NCI-H2227 treated with DMSO at 0.1 percent for 48 hours (cell line): ENCODE measurements around the gene ZNF555.
A peak's percentile ranks its signal among the peaks of the same experiment; 100 is the strongest.
"Not testable (repeated sequence)": the region's sequence is repeated elsewhere in the genome, so short reads cannot be mapped to it uniquely, and the experiment has no call there.

Experiments
- DNase-seq: peaks from one replicate; lab custom pipeline; 2025; lab: John Stamatoyannopoulos, UW

ZNF555 gene

GRCh38 chr19:2840794-2841791 is at the start of gene ZNF555:
TSS of gene ZNF555 (plus strand) at chr19:2841475. CDS start at chr19:2841573, 98 bp downstream.
- DNase-seq = peak; percentile 94

DNA sequence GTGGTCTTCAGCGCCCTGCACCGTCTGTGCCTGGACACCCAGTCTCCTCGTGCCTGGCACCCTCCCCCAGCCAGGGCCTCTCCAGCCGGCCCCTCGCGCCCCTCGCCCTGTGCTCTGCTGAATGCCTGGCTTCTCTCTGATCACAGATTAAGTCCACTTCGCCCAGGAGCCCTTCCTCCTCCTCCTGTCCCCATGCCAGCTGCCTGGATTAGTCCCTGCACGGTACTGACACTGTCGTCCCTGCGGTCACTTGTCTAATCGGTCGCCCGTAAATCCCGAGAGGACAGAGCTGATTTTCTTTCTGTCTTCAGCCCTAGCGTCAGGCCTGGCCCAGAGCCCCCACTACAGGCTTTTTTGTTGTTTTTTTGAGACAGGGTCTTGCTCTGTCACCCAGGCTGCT is 49.4 kb upstream of the ZNF555 start:
- DNase-seq = no peak

GRCh38 chr19:2792666-2793065 is 48.6 kb upstream of the ZNF555 start:
- not testable (repeated sequence) for DNase-seq

- no peak for DNase-seq
These were observed 48.1 kb upstream of the ZNF555 start for GRCh38 chr19:2793126-2793525.

DNA sequence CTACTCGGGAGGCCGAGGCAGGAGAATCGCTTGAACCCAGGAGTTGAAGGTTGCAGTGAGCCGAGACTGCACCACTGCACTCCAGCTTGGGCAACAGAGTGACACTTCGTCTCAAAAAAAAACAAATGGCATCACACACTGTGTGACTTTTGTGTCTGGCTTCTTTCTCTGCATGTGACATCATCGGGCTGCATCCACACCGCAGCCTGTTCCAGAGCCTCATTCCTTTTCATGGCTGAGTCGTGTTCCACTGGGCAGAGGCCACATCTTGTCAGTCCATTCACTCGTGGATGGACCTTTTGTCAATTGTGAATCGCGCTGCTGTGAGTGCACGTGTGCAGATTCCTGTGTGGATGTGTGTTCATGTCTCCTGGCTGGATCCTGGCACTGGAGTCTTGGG is 47.7 kb upstream of the ZNF555 start:
- no peak for DNase-seq

DNA sequence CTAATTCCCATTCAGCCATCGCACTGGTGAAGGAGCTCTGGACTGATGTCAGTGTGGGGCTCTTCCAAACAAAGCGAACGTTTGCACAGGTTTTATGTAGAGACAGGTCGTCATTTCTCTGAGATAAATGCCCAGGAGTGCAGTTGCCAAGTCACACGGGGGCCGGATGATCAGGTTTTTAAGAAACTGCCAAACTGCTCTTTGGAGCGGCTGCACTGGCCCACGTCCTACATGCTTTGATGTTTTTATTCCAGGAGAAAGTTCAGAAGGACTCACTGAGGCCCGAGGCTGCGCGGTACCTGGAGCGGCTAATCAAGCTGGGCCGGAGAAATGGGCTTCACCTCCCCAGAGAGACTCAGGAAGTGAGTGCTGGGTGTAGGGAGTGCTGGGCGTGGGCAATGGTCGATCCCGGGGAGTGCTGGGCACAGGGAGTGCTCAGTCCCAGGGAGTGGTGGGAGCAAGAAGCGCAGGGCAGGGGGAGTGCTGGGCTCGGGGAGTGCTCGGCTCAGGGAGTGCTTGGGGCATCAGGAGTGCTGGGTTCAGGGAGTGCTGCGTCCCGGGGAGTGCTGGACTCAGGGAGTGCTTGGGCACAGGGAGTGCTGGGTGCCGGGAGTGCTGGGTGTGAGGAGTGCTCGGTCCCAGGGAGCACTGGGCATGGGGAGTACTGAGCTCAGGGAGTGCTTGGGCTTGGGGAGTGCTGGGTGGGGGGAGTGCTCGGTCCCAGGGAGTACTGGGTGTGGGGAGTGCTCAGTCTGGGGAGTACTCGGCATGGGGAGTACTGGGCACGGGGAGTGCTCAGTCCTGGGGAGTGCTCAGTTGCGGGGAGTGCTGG is 45.2 kb upstream of the ZNF555 start:
- no peak for DNase-seq

DNA sequence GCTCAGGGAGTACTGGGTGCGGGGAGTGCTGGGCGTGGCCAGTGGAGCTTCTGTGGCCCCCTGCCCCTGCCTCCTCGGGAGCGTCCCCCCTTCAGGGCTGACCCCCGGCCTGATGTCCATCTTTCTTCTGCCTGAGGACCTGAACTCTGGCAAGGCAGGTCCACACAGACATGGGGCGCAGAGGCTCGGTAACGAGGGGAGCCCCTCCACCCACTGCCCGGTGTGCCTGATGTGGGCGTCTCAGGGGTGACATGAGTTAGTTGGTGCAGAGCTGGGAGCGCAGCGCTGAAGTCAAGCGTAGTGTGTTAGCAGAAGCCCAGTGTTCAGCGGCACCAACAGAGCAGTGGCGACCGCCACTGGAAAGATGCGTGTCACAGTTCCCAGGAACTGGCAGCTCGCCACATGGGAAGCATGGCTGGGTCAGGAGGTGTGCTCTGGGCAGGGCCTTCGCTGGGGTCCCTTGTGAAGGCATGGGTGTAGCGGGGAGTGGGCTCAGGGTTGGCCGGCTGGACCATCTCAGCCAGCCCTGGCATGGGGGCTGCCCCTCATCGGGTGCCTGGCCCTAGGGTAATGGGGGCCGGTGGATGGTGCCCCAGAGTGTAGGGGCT is 44.5 kb upstream of the ZNF555 start:
- no peak for DNase-seq

DNA sequence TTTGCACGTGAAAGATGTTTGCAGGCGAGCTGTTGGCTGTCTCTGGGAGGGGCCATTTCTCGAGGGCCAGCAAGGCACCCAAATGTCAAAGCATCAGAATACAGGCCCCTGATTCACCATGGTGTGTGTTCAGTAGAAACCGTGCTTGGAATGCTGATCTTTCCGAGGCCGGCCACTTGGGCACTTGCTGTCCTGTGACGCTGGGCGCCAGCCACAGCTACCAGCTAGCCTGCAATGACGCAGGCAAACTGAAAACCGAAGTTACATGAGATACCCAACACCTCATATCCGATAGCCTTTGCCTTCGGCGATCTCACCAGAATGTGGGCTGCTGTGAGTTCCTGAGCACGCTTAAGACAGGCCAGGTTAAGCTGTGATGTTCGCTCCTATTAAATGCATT is 44.0 kb upstream of the ZNF555 start:
- DNase-seq = no peak

GRCh38 chr19:2798158-2798685 is 43.1 kb upstream of the ZNF555 start:
- DNase-seq = no peak

- DNase-seq = no peak
These were observed 42.5 kb upstream of the ZNF555 start for GRCh38 chr19:2798733-2799132.

DNA sequence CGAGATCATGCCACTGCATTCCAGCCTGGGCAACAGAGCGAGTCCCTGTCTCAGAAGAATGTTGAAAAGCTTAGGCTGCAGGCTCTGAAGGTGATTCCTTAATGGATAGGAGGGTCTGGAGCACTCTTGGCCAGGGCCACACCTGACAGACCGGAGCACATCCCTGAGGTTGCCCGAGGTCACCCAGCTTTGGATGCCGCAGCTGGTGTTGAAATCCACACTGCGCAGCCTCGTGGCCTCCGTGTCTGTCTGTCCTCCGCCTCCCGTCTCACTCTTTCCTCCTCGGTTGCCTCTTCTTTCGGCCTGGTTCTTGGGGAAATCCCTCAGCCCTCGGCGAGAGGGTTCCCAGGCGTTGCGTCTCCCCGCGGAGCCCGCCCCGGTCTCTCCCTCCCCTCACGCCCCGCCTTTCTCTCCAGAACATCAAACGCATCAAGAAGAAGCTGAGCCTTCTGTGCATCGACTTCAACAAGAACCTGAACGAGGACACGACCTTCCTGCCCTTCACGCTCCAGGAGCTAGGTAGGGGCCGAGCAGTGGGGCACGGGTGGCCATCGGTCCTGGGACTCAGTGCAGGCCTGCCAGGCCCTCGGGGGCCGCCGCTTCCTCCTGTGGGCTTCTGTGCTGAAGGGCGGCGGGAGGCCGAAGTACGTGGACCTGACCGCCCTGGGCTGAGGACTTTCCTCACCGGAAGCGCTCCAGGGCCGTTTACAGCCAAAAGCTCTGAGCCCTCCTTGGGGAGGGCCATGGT is 41.8 kb upstream of the ZNF555 start:
- DNase-seq = no peak

DNA sequence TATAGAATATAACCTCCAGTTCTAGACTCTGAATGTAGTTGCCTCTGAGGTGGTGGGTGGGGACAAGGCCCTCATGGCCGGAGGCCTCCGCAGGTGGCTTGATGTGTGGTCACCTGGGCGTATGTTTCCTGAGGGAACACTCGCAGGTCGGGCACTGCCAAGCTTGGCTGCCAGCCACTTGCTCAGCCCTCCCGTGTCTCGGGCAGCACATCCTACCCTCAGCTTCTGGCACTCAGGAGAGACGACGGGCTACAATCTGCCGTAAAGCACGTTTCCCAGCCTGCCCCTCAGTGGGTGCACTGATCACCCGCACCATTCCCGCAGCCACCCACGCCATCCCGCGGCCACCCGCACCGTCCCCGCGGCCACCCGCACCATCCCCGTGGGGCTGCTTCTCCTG is 40.8 kb upstream of the ZNF555 start:
- no peak for DNase-seq

DNA sequence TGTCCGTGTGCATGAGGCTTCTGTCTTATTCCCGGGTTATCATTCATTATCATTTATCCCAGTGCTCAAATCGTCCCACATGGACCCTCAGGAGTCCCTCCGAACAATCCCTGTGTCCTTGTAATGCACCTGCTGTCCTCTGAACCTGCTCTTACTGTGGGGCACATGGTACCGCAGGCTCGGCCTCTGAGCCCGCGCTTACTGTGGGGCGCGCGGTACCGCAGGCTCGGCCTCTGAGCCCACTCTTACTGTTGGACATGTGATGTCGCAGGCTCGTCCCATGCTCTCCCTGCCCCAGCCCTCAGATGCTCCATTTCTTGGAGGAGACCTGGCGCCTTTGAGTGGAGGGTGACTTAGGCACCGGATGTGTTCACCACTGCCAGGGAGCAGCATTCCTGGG is 38.4 kb upstream of the ZNF555 start:
- no peak for DNase-seq

DNA sequence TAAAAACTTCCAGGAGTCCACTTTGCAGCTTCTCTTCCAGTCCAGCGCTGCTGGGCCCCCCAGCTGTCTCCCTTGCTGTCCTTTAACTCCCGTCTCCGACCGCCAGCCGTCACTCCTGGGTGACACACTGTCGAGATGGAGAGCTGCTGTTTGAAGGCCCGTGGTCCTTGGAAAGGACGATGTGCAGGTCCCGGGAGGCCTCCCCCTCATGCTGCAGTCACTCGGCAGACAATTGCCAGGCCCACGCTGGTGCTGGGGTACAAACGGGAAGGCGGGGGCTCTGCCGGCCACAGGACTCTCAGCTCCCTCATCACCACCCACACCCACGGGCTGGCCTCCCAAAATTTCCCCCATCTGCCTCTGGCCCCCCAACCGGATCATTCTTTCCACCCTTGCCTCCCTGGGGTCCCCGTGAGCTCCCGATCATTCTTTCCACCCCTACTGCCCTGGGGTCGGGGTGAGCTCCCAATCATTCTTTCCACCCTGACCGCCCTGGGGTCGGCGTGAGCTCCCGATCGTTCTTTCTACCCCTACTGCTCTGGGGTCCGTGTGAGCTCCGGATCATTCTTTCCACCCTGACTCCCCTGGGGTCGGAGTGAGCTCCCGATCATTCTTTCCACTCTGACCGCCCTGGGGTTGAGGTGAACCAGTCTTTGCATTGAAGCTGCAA is 37.7 kb upstream of the ZNF555 start:
- DNase-seq = no peak

DNA sequence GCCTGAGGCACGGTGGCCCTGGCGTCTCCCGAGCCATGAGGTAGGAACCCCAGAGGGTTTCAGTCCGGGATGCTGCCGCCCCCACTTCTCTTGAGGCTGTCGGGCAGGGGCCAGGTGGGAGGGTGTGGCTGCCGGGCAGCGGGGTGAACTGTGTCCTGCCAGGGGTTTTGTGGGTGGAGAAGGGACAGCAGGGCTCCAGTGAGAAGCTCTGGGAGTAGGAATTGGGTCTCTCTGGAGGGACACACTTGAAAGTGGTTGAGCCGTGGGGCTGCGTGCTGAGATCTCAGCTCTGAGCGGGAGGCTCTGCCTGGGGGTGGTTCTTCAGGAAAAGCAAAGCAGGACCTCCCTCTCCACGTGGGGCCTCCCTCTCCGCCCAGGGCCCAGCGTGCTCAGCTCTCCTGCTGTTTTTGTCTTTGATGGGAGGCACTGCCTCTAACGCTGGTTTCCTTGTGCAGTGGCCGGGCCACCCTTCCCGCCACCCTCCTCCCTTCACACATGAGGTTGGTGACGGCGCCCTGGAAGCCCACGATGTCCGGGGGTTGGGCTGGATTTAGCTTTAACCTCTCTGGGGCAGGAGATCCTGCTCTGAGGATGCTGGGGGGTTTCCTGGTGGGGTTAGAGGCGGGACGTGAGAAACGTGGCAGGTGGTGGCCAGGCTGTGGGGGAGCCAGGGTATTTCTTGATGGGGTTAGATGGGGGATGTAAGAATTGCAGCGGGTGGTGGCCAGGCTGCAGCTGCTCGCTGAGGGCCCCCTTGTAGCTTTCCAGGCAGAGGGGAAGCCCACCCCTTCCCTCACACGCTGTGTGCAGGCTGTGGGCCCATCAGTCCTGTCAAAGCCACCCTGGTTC is 36.9 kb upstream of the ZNF555 start:
- no peak for DNase-seq

DNA sequence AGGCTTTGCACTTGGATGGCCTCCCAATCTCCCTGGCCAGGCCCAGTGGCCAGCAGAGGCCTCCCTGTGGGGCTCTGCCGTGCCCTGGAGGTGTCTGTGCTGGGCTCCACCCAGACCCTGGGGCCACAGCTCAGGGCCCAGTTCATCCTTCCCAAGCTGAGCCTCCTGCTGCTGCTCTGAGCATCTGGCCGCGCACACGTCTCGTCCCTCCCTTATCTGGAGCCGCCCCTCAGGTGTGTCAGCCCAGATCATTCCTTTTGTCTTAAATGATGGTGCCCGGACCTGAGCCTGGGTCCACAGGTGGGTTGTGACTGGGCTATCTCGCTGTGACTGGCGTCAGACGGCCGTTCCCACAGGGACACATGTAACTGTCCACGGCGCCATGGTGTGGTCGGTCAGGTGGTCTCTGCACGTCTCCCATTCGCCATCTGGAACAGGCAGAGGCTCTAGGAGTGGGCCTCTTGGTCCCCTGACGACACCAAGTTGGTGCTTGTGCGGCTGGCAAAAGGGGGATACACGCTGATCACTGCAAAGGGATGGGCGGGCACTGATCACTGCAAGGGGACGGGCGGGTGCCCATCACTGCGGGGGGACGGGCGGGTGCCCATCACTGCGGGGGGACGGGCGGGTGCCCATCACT is 35.9 kb upstream of the ZNF555 start:
- no peak for DNase-seq

DNA sequence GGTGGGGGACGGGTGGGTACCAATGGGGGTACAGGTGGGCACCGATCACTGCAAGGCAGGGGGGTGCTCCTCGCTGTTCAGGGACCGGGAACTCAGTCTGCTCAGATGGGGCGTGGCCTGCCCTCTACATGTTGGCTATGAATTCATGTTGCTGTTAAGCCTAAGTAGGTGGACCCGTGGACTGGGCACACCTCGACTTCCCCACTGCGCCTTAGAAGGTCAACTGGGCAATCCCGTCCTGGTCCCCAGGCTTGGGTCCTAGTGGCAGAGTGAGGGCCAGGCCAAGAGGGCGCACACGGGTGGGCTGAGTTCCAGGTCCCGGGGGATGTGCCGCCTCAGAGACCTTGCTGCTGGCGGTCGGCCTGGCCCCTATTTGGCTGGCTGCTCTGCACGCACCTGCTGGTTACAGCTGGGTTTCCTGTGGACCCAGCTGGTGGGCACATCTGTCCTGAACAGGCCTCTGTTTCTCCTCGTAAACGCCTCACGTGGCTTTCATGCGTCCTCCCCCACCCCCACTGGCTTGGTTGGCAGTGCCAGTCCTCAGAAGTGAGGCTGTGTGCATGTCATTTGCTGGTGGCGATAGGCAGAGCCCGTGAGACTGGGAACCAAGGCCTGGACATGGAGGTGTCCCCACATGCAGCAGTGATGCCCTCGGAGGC is 35.2 kb upstream of the ZNF555 start:
- no peak for DNase-seq

DNA sequence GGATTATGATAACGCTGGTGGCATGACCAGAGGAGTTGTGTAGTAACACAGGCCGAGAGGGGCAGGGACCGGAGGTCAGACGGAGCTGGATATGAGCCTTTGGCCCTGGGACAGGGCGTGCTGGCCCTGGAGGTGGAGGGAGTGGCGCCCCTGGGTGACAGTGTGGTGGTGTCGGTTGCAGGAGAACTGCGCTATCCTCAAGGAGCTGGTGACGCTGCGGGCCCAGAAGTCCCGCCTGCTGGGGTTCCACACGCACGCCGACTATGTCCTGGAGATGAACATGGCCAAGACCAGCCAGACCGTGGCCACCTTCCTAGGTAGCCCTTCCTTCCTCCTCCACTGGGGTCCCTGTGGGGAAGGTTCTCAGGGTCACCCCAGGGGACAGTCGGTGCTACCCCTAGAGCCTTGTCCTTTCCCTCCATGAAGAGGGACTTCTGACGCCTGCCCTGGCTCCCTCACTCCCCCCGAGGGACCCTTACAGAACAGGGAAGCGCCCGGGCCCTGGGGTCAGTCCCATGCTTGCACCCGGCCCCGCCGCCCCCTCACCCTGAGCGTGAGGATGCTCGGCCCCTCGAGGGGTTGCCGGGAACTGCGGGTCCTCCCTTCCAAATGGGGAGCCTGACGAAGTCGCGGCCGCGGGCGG is 34.4 kb upstream of the ZNF555 start:
- no peak for DNase-seq
